Measurements from ENCODE around the gene POC1B.

POC1B gene

DNA sequence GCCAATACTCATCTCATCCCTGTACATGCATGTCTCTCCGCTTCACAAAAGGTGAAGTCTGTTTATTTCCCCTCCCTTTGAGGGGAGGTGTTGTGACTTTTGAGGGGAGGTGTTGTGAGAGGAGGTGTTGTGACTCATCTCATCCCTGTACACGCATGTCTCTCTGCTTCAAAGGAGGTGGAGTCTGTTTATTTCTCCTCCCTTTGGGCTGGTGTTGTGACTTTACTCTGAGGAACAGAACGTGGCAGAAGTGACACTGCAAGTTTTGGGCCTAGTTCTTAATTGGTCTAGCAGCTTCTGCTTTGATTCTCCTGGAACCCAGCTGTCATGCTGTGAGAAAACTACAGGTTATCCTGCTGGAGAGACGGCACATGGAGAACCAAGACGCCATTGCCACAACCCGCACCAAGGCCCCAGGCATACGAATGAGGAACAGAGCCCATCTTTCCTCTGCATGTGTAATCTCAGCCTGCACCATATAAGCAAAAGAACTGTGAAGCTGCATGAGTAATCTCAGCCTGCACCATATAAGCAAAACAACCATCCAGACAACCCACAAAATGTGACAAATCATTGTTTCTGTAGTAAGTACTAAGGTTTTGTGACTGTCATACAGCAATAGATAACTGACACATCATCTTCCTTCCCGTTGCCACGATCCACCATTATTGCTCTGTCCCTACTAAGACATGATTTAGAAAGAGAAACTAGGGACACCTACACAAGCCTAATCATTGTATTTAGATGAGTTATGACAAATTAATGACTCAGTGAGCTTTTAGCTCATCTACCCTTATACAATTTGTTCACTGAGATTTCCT lies 31.2 kb downstream of the POC1B start:
- peak; percentile 33 for DNase-seq (ENCODE audit: low spot score)

DNA sequence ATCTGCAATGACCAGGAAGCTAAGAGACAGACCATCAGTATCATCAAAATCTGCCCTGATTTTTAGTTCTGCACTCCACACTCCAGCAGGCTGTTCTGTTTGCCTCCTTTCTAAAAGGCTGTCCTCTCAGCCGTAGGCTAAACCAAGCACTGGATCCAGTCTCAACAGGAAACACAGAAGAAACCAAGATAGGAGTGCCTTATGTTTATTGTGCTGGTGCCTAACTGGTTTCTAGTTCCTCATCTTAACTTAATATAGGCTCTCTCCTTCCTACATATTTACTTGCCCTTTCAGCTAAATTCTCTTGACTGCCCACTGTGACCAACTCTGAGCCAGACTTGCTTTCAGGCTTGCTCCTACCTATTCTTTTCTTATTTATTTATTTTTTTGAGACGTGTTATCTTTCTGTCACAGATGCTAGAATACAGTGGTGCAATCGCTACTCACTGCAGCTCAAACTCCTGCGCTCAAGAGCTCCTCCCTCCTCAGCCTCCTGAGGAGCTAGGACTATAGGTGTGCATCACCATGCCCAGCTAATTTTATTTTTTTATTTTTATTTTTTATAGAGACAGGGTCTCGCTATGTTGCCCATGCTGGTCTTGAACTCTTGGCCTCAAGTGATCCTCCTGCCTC lies 32.1 kb downstream of the POC1B start:
- no peak for DNase-seq (ENCODE audit: low spot score)

DNA sequence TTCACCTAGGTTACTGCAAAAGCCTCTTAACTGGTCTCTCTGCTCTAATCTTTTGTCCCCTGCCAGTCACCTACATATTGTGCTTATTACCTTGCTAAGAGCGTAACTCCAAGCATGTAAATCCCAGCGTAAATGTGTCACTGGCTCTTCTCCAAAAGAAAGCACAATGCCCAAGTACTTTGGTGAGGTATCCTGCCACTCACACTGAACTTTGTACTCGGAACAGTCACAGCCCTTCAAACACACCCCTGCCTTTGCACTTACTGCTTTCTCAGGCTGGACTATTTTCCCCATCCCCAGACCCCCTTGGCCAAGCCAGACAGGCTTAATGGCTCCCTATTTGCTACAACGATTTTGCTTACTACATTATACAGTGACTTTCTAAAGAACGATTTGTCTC lies 33.0 kb downstream of the POC1B start:
- no peak for DNase-seq (ENCODE audit: low spot score)

DNA sequence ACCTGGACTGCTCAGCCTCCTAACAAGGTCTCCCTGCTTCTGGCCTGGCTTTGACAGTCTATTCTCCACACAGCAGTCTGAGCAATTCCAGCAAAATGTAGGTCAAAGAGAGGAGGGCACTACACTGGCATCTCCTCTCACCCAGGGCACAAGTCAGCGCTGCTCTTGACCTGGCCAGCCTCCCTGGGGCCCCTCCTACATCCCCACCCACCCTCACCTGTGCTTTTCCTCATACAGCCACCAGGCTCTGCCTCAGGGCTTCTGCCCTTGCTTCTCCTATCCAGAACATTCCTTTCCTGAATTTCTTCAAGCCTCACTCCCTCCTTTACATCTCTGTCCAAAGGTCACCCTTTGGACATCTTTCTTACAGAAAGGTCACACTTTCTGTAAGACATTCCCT lies 34.9 kb downstream of the POC1B start:
- DNase-seq (ENCODE audit: low spot score), result no peak

DNA sequence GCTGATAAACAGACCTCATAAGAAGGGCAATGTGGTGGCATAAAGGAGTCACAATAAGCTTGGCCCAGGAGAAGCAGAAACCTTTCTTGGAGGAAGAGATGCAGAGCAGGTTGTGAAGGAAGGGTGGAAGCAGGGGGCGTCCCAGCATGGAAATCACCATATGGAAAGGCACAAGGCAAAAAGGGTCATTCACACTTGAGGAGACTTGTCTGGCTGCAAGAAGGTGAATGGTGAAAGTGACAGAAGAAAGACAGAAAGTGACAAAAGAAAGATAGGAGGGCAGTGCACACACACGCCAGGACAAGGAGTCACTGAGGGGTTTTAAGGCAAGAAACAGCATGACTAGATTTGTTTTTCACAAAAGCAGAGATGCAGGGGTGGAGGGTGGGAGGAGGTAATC lies 39.6 kb downstream of the POC1B start:
- no peak for DNase-seq (ENCODE audit: low spot score)

DNA sequence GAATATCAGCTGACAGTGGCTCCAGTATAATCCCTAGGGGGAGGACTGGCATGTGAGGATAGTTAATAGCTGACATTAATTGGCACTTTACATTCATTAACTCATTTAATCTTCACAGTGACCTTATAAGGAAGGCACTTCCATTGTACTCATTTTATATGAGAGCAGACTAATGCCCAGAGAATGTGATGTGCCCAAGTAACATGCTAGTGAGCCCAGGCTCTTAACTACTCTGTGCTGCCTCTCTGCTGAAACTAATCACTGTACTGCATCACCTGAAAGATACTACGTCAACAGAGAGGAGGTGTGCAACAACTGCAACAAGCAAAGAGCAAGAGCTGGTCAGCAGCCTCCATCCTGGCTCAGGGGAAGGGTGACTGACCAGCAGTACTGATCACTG lies 41.4 kb downstream of the POC1B start:
- DNase-seq (ENCODE audit: low spot score), result no peak

DNA sequence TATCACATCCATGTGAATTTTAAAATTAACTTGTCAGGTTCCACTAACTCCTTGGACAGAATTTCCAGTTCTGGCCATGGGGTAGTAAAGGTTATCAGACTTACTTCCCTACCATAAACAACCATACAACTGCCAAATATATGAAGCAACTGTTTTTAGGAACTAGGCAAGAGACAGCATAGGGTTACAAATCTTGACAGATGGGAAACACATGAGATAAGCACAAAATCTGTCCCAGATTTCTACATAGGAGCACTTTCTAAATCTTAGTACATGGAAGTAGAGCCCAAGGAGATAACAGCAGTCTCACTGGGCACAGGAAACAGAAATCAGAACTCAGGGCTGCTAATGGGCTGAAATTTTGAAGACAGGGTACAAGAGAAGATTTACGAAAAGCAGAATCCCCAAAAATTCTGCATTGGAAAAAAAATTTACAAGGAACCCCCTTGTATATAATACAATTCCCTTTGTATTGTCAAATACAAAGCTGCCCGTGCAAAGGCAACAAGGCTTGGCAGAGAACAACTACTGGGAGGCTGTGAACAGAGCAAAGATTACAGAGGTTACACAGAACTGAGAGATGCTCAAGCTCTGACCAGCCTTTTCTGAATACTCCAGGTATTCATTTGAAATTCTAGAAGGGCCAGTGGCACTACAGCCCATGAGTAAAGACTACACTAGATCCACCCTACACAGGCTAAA lies 44.5 kb downstream of the POC1B start:
- no peak for DNase-seq (ENCODE audit: low spot score)

DNA sequence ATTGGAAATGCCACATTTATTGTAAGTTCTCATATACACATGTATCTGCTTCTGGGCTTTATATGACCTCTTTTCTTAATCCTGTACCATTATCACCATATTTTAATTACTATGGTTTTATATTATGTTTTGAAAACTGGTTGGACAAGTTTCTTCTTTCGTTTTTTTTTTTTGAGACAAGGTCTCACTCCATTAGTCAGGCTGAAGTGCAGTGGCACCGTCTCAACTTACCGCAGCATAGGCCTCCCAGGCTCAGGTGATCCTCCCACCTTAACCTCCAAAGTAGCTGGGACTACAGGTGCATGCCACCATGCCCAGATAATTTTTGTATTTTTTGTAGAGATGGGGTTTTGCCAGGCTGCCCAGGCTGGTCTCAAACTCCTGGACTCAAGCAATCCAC lies 45.9 kb downstream of the POC1B start:
- DNase-seq (ENCODE audit: low spot score), result no peak

DNA sequence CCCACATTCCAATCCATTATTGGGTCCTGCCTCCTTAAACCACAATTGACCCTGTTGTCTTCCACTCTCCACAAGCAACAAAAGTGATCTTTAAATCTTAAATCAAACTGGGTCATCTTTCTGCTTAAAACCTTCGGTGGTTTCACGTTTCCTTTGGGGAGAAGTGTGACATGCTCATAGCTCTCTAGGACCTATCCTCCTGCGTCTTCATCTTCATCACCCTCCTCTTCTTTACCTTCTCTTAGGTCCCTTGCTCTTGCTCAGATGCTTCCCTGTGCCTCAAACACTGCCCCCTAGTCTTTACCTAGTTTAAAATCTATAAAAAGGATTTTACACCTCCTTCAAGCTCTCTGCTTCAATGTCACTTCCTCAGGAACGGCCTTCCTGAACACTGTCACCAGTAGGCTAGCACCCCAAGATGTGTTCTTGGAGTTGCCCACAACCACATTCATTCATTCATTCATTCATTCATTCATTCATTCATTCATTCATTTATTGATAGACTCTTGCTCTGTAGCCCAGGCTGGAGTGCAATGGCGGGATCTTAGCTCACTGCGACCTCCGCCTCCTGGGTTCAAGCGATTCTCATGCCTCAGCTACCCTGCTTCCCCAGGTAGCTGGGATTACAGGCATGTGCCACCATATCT lies 48.1 kb downstream of the POC1B start:
- DNase-seq (ENCODE audit: low spot score), result no peak

DNA sequence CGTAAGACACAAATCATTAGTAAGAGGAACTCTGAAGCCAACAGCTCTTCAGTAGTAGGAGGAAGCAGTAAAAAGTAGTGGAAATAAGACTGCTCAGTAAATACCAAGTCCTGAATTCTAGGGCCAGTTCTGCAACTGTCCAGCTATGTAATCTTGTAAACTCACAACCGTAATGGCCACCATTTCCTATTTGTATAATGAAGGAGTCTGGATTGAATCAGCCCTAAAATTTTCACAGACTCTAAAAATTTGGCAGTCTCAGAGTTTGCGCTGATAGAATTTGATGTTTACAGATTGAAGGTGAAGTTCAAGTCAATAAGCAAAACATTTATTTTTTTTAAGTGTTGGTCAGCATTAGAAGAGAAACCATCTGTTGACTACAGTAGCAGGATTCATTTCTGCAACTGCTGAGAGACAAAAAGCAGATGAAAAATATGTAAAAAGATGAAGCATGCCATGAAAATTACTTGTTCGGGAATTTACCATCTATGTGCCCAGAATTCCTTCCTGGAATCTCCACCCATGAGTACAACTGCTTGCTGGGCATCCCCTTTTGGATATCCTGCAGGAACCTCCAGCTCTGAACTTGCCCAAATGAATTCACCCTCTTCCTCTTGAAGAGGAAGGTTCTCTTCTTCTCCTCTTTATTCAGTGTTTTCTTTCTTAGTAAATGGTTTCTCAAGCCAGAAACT lies 48.8 kb downstream of the POC1B start:
- no peak for DNase-seq (ENCODE audit: low spot score)

DNA sequence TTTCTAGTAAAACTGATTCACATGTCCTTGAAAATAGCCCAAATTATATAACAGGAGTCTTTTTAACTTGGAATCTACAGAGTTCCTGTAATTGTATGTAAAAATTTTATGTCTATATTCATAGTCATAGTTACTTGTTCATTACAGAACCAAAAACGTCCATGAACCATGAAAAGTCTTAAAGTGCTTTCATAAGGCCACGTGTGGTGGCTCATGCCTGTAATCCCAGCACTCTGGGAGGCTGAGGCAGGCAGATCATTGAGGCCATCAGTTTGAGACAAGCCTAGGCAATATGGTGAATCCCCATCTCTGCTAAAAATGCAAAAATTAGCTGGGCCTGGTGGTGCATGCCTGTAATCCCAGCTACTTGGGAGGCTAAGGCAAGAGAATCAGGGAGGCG lies 49.6 kb downstream of the POC1B start:
- no peak for DNase-seq (ENCODE audit: low spot score)

DNA sequence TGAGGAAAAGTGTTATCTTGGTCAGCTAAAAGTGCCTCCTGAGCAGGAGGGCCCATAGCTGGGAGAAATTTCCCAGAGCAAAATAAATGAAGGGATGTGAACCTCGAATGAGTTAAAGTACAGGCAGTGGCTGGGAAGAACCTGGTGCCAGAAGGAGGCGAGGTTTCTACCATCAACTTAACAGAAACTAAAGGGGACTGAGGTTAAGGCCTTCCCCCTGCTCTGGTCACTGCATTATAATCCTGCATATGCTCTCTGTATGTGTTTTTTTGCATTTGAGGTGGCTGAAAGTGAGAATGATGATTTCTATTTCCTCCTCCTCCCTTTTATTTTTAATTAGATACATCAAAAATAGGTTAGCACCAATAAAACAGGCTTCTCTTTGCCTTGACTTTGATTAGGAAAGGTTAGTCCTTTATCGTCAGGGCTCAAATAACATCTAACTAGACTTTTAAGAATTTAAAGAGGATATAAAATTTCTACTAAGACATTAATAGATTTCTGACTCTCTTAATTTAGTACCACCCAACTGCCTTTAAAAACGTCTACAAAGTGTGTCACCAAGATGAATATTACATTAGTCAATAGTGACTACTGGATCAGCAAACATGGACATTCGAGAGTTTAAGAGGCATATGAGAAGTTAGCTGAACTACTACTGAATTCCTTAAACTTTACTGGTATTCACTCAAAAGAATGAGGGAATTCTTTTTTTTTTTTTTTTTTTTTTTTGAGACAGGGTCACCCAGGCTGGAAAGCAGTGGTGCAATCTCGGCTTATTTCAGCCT lies 50.5 kb downstream of the POC1B start:
- no peak for DNase-seq (ENCODE audit: low spot score)

DNA sequence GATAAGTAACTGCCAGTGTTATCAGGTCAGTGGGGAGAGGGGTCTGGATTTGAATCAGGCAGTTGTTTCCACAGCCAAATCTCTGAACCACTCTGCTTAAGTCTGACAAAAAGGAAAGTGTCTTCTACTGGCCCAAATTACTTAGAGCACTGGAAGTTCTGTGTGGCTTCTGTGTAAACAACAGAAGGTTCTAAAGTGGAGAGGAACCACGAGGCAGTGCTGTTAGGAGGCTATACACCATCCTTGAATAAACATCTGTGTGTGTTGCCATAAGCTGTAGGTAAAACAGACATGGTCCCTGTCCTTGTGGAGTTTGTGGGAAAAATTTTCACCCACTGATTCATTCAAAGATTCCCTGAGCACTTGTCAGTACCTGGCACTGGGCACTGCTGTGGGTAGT lies 51.2 kb downstream of the POC1B start:
- no peak for DNase-seq (ENCODE audit: low spot score)

DNA sequence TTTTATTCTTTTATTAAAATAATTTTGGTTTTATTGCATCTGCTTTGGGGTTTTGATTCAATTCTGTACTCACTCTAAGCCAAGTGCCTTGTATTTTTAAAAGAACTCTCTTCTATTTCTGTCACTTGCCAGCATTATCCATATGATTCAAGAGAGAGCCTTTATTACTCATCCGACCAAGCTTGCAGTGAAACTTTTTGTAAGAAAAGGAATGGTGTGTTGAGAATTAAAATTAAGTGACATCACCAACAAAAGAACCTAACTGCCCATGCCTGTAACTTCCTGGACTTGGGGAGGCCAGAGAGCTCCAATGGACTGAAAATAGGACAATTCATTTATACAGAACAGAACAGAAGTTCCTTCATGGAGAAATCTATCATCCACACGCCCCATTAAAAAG lies 53.3 kb downstream of the POC1B start:
- DNase-seq (ENCODE audit: low spot score), result no peak

DNA sequence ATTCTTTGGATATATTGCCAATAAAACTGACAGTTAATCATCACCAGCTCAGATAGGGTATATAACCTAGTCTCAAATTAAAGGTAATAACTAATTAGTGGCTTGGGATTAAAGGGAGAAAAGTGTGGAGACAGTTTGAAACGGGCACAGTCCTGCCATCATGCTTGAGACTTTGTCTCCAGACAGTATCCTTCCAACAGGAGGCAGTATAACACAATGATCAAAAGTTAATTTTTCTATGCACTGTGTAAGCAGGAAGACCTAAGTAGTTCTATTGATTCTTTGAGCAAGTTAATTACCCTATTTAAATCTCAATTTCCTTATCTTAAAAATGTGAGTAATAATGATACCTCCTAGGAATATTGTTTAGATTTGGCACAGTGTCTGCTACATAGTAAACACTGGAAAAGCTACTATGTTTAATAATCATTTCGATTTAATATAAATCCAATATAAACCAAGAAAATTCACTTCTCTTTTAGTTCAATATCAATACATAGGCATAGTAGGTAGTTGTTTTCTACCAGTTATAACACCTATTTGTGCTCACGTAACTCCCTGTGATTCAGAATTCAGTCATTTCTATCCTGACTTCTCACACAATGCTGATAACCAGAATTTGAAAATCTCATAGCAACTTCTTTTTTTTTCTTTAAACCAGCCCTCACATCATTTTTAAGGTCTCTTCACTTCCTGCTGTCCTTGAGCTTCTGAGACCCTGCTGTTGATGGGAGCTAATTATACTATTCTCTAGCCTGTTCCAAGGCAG lies 54.9 kb downstream of the POC1B start:
- peak; percentile 23 for DNase-seq (ENCODE audit: low spot score)

DNA sequence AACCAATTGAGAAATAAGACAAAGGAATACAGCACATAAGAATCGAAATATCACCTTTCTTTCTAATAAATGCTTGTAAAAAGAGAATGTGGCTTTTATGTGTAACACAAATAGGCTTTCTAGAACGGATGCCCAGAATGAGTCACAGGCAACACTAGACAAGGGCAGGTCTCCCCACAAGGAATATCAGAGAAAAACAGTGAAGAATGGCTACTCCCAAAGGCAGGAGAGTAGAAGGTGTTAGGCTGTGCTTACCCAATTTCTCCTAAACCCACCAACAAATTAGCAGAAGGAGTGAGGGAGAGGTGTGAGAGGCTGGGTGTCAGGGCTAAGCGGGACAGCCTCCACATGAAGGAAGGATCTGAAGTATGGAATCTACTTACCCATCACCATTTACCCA lies 56.5 kb downstream of the POC1B start:
- peak; percentile 26 for DNase-seq (ENCODE audit: low spot score)

DNA sequence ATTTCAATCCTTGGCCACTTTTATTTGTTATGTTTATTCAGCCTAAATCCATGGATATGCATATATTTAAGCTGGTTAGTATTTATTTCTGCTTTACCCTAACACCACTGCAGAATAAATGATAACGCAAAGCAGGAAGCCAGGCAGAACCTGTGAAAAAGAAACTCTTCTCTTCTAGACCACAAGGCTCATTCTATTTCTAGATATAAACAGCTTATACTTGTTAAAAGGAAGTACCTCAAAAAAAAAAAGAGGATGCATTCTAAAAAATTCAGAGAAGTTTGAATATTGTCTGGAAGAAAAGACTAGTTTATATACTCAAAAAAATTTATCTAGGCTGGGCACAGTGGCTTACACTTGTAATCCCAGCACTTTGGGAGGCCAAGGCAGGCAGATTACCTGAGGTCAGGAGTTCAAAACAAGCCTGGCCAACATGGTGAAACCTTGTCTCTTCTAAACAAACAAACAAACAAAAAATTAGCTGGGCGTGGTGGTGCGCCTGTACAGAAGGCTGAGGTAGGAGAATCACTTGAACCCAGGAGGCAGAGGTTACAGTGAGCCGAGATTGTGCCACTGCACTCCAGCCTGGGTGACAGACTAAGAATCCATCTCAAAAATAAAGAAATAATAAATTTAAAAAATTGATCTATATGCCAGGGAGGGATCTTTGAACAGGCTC lies 57.1 kb downstream of the POC1B start:
- DNase-seq (ENCODE audit: low spot score), result no peak

DNA sequence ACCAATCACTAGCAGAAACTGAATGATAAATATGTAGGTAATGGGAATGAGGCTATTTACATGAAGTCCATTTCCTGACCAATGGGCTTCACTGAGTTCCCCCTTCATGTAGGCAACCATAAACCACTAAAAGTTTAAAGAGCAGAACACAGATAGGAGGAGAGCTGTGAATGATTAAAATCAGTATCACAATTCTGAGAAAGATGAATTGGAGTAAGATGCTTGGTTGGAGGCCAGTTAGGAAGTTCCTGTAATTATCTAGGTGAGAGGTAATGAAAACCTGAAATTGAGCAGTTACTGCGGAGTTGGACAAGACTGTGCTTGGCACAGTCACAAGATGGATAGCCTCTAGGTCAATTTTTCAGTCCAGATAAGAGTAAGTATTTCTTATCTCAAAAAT lies 57.8 kb downstream of the POC1B start:
- DNase-seq (ENCODE audit: low spot score), result no peak

DNA sequence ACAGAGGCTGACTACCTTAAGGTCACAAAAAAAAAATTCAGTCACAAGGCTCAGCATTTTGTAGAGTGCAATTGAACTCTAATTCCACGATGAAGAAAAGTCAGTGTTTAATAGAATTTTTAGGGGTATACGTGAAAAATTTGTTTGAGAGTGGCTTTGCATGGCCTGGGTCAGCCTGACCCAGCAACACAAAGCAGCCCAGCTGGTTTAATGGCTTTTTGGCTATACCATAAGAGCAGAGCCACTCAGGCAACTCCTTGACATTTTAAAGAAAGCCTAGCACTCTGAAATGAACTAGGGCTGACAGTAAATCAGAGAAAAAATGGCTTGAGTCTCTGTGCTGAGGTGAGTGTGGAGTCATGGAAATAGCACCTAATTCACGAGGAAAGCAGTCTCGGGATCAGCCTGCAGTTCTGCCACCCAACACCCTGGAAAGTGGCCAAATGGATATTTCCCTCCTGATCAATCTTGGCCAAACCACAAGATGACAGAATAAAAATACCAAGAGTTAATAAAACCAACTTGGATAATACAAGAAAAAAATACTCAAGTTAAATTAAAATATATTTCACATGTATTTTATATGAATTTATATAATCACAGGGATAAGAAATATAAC lies 60.8 kb downstream of the POC1B start:
- no peak for DNase-seq (ENCODE audit: low spot score)
